Loucy (cell line): ENCODE measurements around the gene ZNF816.

Experiments
- CTCF ChIP-seq: fragments of 200-600 bp; sonication (generic); conservative IDR thresholded peaks from 2 replicates; pipeline ENCODE4 v1.5.1; 2014; ENCODE audit warnings: mild to moderate bottlenecking, antibody characterized with exemption, low read length
- EZH2phosphoT487 ChIP-seq: fragments of 200-600 bp; IDR thresholded peaks from 2 replicates; pipeline ENCODE4 v1.6.1; 2018; ENCODE audit warnings: antibody characterized with exemption, mild to moderate bottlenecking, moderate library complexity, borderline replicate concordance

- TF ChIP-seq CTCF (no peak), EZH2phosphoT487 (no peak)
Observed at GRCh38 chr19:52936151-52936953, 26.3 kb downstream of the ZNF816 start.
